H1 (cell line): ENCODE measurements around the gene MYO1A. TPM values are rescaled to one million over a fixed set of nuclear protein-coding genes. Genes with fewer than 3 reads are reported as not detected.

Source experiments
- CTCF ChIA-PET: fragments of 300-600 bp; sonication (Branson Sonifier 250); formaldehyde crosslinking; loops from one replicate; lab custom pipeline; 2021; ENCODE audit not compliant: partially characterized antibody; lab: Charles Lee
- POLR2A ChIA-PET: fragments of 300-600 bp; sonication (Branson Sonifier 250); formaldehyde crosslinking; loops from one replicate; lab custom pipeline; 2021; ENCODE audit warnings: inconsistent platforms; ENCODE audit not compliant: partially characterized antibody; lab: Charles Lee
- DNase-seq, 2 experiments: peaks; one replicate each; pipeline versions ENCODE4 v3.0.0 to v3.0.0-alpha.2; 2010 to 2022; ENCODE audit warnings: low spot score in 2 of 2, low read depth in 1 of 2, mixed read lengths in 1 of 2
- FAIRE-seq: peaks from 2 replicates; lab custom pipeline; 2011; peaks lifted over from hg19 to GRCh38; lab: Jason Lieb, UNC
- H2AFZ ChIP-seq: 2 replicates; pipeline ENCODE4 v1.8.1; 2012; ENCODE audit warnings: low read length, inconsistent platforms
- H2AK5ac ChIP-seq: 2 replicates; pipeline ENCODE4 v1.6.1; 2013; ENCODE audit warnings: low read depth, low read length
- H2BK120ac ChIP-seq: replicated peaks from 2 replicates; pipeline ENCODE3; 2013; ENCODE audit warnings: low read depth, low read length, inconsistent platforms
- H2BK12ac ChIP-seq: 2 replicates; pipeline ENCODE4 v1.6.1; 2013; ENCODE audit warnings: low read depth, low read length
- H2BK15ac ChIP-seq: 2 replicates; pipeline ENCODE4 v1.6.1; 2013; ENCODE audit warnings: low read length
- H2BK20ac ChIP-seq: 2 replicates; pipeline ENCODE4 v1.6.1; 2013; ENCODE audit warnings: low read length
- H2BK5ac ChIP-seq: 2 replicates; pipeline ENCODE4 v1.6.1; 2013; ENCODE audit warnings: low read depth, low read length
- H3K14ac ChIP-seq: 2 replicates; pipeline ENCODE4 v1.6.1; 2013; ENCODE audit warnings: inconsistent platforms; ENCODE audit not compliant: insufficient read length
- H3K18ac ChIP-seq: 2 replicates; pipeline ENCODE4 v1.6.1; 2013; ENCODE audit warnings: low read length; ENCODE audit errors: extremely low read depth
- H3K23ac ChIP-seq: 2 replicates; pipeline ENCODE4 v1.6.1; 2013; ENCODE audit warnings: inconsistent platforms; ENCODE audit not compliant: insufficient read length
- H3K23me2 ChIP-seq: 2 replicates; pipeline ENCODE4 v1.6.1; 2013; ENCODE audit warnings: low read depth, low read length
- H3K27ac ChIP-seq: 2 replicates; pipeline ENCODE4 v1.6.1; 2011; ENCODE audit warnings: low read depth, low read length, inconsistent platforms
- H3K27me3 ChIP-seq, 4 experiments: replicated peaks in 1 of 4; 1 replicate in 1 of 4; 2 replicates in 3 of 4; pipeline versions ENCODE4 v1.6.1 to v1.8.1; 2011 to 2013; ENCODE audit warnings: low read length in 3 of 4, mild to moderate bottlenecking in 3 of 4, inconsistent platforms in 2 of 4, mixed read lengths in 2 of 4, moderate library complexity in 1 of 4; ENCODE audit not compliant: control insufficient read depth in 3 of 4, insufficient read depth in 3 of 4; ENCODE audit errors: extremely low read depth in 1 of 4
- H3K36me3 ChIP-seq, 4 experiments: 2 replicates each; pipeline versions ENCODE4 v1.6.1 to v1.8.1; 2011 to 2013; ENCODE audit warnings: mild to moderate bottlenecking in 4 of 4, low read length in 3 of 4, moderate library complexity in 2 of 4, control low read depth in 1 of 4, inconsistent platforms in 1 of 4; ENCODE audit not compliant: insufficient read depth in 4 of 4, control insufficient read depth in 2 of 4
- H3K4ac ChIP-seq: replicated peaks from 2 replicates; pipeline ENCODE3; 2013; ENCODE audit warnings: low read length, low read depth, mixed read lengths, inconsistent platforms; ENCODE audit not compliant: insufficient read length
- H3K4me1 ChIP-seq, 4 experiments: replicated peaks in 1 of 4; 1 replicate in 1 of 4; 2 replicates in 3 of 4; pipeline versions ENCODE4 v1.6.1 to v1.8.1; 2011 to 2013; ENCODE audit warnings: low read length in 3 of 4, inconsistent platforms in 2 of 4, mixed read lengths in 1 of 4; ENCODE audit not compliant: insufficient read depth in 4 of 4, control insufficient read depth in 3 of 4
- H3K4me2 ChIP-seq, 2 experiments: 2 replicates each; pipeline versions ENCODE4 v1.6.1 to v1.8.1; 2011 to 2013; ENCODE audit warnings: low read depth in 2 of 2, low read length in 2 of 2, control low read depth in 1 of 2, inconsistent platforms in 1 of 2, mild to moderate bottlenecking in 1 of 2; ENCODE audit not compliant: insufficient read depth in 1 of 2
- H3K4me3 ChIP-seq, 4 experiments: fragments of 200-600, 300-600 bp in 1 of 4; sonication (generic), shearing (Covaris generic), sonication (Bioruptor Twin) in 1 of 4; 2 replicates each; pipeline versions ENCODE4 v1.5.1 to v1.8.1; 2011 to 2016; ENCODE audit warnings: low read length in 4 of 4, low read depth in 3 of 4, control low read depth in 2 of 4, inconsistent platforms in 2 of 4, mild to moderate bottlenecking in 2 of 4, mixed read lengths in 1 of 4, moderate library complexity in 1 of 4; ENCODE audit not compliant: insufficient read depth in 2 of 4; ENCODE audit errors: extremely low read depth in 1 of 4
- H3K56ac ChIP-seq: replicated peaks from 2 replicates; pipeline ENCODE3; 2013; ENCODE audit warnings: low read depth, mild to moderate bottlenecking, mixed read lengths, low read length, inconsistent platforms; ENCODE audit not compliant: insufficient read length
- H3K79me1 ChIP-seq: 2 replicates; pipeline ENCODE4 v1.6.1; 2013; ENCODE audit warnings: low read depth, low read length, control low read depth
- H3K79me2 ChIP-seq, 2 experiments: 2 replicates each; pipeline versions ENCODE4 v1.6.1 to v1.8.1; 2012 to 2013; ENCODE audit warnings: low read length in 2 of 2, mild to moderate bottlenecking in 2 of 2, inconsistent platforms in 1 of 2; ENCODE audit not compliant: insufficient read depth in 2 of 2, control insufficient read depth in 1 of 2
- H3K9ac ChIP-seq, 4 experiments: replicated peaks in 1 of 4; 1 replicate in 1 of 4; 2 replicates in 3 of 4; pipeline versions ENCODE4 v1.6.1 to v1.8.1; 2011 to 2013; ENCODE audit warnings: low read depth in 3 of 4, low read length in 3 of 4, control low read depth in 2 of 4, mild to moderate bottlenecking in 2 of 4, moderate library complexity in 2 of 4, inconsistent platforms in 1 of 4; ENCODE audit errors: extremely low read depth in 1 of 4
- H3K9me3 ChIP-seq, 2 experiments: 2 replicates each; pipeline versions ENCODE4 v1.6.1 to v1.8.1; 2012 to 2013; ENCODE audit warnings: mild to moderate bottlenecking in 2 of 2, moderate library complexity in 2 of 2, control low read depth in 1 of 2, inconsistent platforms in 1 of 2, low read depth in 1 of 2, low read length in 1 of 2, mixed read lengths in 1 of 2; ENCODE audit not compliant: insufficient read depth in 2 of 2
- H4K20me1 ChIP-seq, 2 experiments: replicated peaks in 1 of 2; 2 replicates each; pipeline versions ENCODE3 to v1.8.1; 2011 to 2013; ENCODE audit warnings: inconsistent platforms in 2 of 2, low read length in 2 of 2, mild to moderate bottlenecking in 1 of 2; ENCODE audit not compliant: insufficient read depth in 2 of 2, control insufficient read depth in 1 of 2
- H4K5ac ChIP-seq: 2 replicates; pipeline ENCODE4 v1.6.1; 2013; ENCODE audit warnings: low read length, low read depth, mixed read lengths, inconsistent platforms; ENCODE audit not compliant: insufficient read length
- H4K8ac ChIP-seq: 2 replicates; pipeline ENCODE4 v1.8.0; 2013; ENCODE audit warnings: mild to moderate bottlenecking, moderate library complexity, low read length, inconsistent platforms; ENCODE audit not compliant: insufficient read depth; ENCODE audit errors: extremely low read depth
- H4K91ac ChIP-seq: replicated peaks from 2 replicates; pipeline ENCODE3; 2013; ENCODE audit warnings: low read length, mixed read lengths, inconsistent platforms; ENCODE audit not compliant: insufficient read length
- BACH1 ChIP-seq: IDR thresholded peaks from 2 replicates; pipeline ENCODE4 v1.6.1; 2012; ENCODE audit warnings: low read length, improper control_type of control experiment
- BRCA1 ChIP-seq: IDR thresholded peaks from 2 replicates; pipeline ENCODE4 v1.6.1; 2012; ENCODE audit warnings: low read depth, low read length, improper control_type of control experiment
- CHD2 ChIP-seq: IDR thresholded peaks from 2 replicates; pipeline ENCODE4 v1.6.1; 2012; ENCODE audit warnings: low read length, improper control_type of control experiment
- RNF2 ChIP-seq: fragments of 200-900, 300-1000 bp; sonication (generic); IDR thresholded peaks from 2 replicates; pipeline ENCODE4 v1.7.1; 2016; ENCODE audit warnings: borderline replicate concordance, low read depth, mild to moderate bottlenecking, antibody characterized with exemption, low read length; ENCODE audit not compliant: poor library complexity, severe bottlenecking; ENCODE audit errors: missing control alignments
- RXRA ChIP-seq: IDR thresholded peaks from 2 replicates; pipeline ENCODE4 v1.6.1; 2011; ENCODE audit warnings: low read depth, mild to moderate bottlenecking, low read length, moderate library complexity; ENCODE audit not compliant: insufficient read depth
- SIX5 ChIP-seq: IDR thresholded peaks from 2 replicates; pipeline ENCODE4 v1.6.1; 2011; ENCODE audit warnings: mild to moderate bottlenecking, low read depth, low read length
- WGBS, 2 experiments: shearing (Covaris generic) in 1 of 2; methylation state at CpG; one replicate each; pipeline versions ENCODE4 v1.1.6 to v1.1.7; 2013 to 2015; ENCODE audit warnings: low lambda C conversion rate in 2 of 2, mixed read lengths in 2 of 2, inconsistent platforms in 1 of 2, low coverage in 1 of 2, missing lambda C conversion rate in 1 of 2; ENCODE audit not compliant: insufficient replicate concordance in 2 of 2, insufficient coverage in 1 of 2, insufficient read length in 1 of 2; ENCODE audit errors: extremely low coverage in 1 of 2, missing lambda C conversion rate in 1 of 2; 5-methylcytosine and 5-hydroxymethylcytosine counted together
- polyA plus RNA-seq, 7 experiments: library from polyadenylated mRNA; depleted of rRNA in 3 of 7; stranded (reverse) in 5 of 7; unstranded in 2 of 7; fragments of >200 nt in 5 of 7; fragments of 200-250 nt in 2 of 7; gene quantifications; 1 replicate in 5 of 7; 2 replicates in 1 of 7; 4 replicates in 1 of 7; pipeline versions ENCODE4 v1.2.1 to v1.2.3, GENCODE V29; 2011 to 2013; ENCODE audit warnings: missing spikeins in 2 of 7, mixed read lengths in 2 of 7
- total RNA-seq: library from RNA; stranded (reverse); fragmentation: NEBNext Ultra II Directional; extraction: Animal tissue kit (Norgen Biotek cat#: 25700); gene quantifications from 2 replicates; pipeline ENCODE4 v1.2.1, GENCODE V29; 2021

Gene MYO1A
- total and polyA plus RNA-seq, 2 of the 8 experiments (the other 6 are each of a cell fraction or from before 2014, with no cell fraction given) = 0.54 to 0.77 TPM

GRCh38 chr12:57057067-57057751 lies 7.3 kb upstream of the MYO1A start:
- Histone ChIP-seq H2BK12ac (no peak overlapping the region), H3K18ac (no peak overlapping the region), H2BK5ac (no peak overlapping the region), H3K14ac (no peak overlapping the region), H3K23ac (no peak overlapping the region), H3K4me2 (no peak overlapping the region), H3K4me3 (no peak overlapping the region), H3K79me1 (no peaks in the 10 kb centered on the region), H3K27me3 (no peaks in the 10 kb centered on the region), H4K5ac (no peak overlapping the region), H3K27ac (no peak overlapping the region), H3K9me3 (no peaks in the 10 kb centered on the region), H3K23me2 (no peaks in the 10 kb centered on the region), H2BK15ac (no peak overlapping the region), H4K91ac (no peak overlapping the region), H4K8ac (no peak overlapping the region), H3K79me2 (no peaks in the 10 kb centered on the region), H2AK5ac (no peak overlapping the region), H4K20me1 (no peaks in the 10 kb centered on the region), H3K4ac (no peak overlapping the region), H3K56ac (no peak overlapping the region), H3K4me1 (no peaks in the 10 kb centered on the region), H2AFZ (no peak overlapping the region), H3K36me3 (peaks cover 17 to 64% (median 45%) of the 10 kb centered on the region in 4 experiments), H2BK120ac (no peak overlapping the region), H3K9ac (no peak overlapping the region), H2BK20ac (no peak overlapping the region)
- 89% methylated on average over 6 of the region's 6 CpGs; no CpG with 5 or more reads in 1 of the 2 experiments for WGBS, 2 experiments
- no peak for DNase-seq
- ChIA-PET POLR2A (interaction anchor here (0.6 to 1.8 kb wide), 8 partner anchors 10 to 670 kb away, joined by 3 to 11 read pairs (median 4); no protein-coding TSS in a partner anchor), CTCF (interaction anchor here (0.6 to 3.2 kb wide), 19 partner anchors 8 to 851 kb away, joined by 3 to 13 read pairs (median 3); partner anchors contain the start of genes STAT6 and TAC3)
- TF ChIP-seq BACH1 = no peak
- no peak for TF ChIP-seq BRCA1
- TF ChIP-seq RXRA = no peak
- TF ChIP-seq CHD2 = no peak
- TF ChIP-seq SIX5 = no peak
- no peak for TF ChIP-seq RNF2
- FAIRE-seq = no peak
